HG03196 (cell line): Measurements from ENCODE around the gene USP12.

ENCODE experiments used
- ATAC-seq: cut with Tn5 transposase; IDR thresholded peaks from one replicate; pipeline ENCODE4 v1.9.1; 2021; ENCODE audit not compliant: unreplicated experiment

The USP12 gene

GRCh38 chr13:27038323-27038722 lies 133.3 kb downstream of the USP12 start:
- ATAC-seq: no peak

- no peak for ATAC-seq
These were observed 134.0 kb downstream of the USP12 start for GRCh38 chr13:27037571-27037970.

GRCh38 chr13:27037171-27037570 lies 134.4 kb downstream of the USP12 start:
- no peak for ATAC-seq

- ATAC-seq: no peak
These were observed 135.2 kb downstream of the USP12 start for GRCh38 chr13:27036236-27036981.

- no peak for ATAC-seq
These were observed 135.7 kb downstream of the USP12 start for GRCh38 chr13:27035892-27036235.

- no peak for ATAC-seq
These were observed 136.9 kb downstream of the USP12 start for GRCh38 chr13:27034678-27035111.

GRCh38 chr13:27028683-27029480 lies 142.7 kb downstream of the USP12 start:
- ATAC-seq: no peak

- no peak for ATAC-seq
These were observed 144.4 kb downstream of the USP12 start for GRCh38 chr13:27027086-27027667.

- ATAC-seq: no peak
These were observed 145.2 kb downstream of the USP12 start for GRCh38 chr13:27026396-27026795.

GRCh38 chr13:27024776-27025492 lies 146.7 kb downstream of the USP12 start:
- ATAC-seq: no peak

GRCh38 chr13:27024074-27024461 lies 147.5 kb downstream of the USP12 start:
- no peak for ATAC-seq

- no peak for ATAC-seq
These were observed 148.1 kb downstream of the USP12 start for GRCh38 chr13:27023385-27024073.

GRCh38 chr13:27022571-27023311 lies 148.9 kb downstream of the USP12 start:
- no peak for ATAC-seq

GRCh38 chr13:27020415-27020814 lies 151.2 kb downstream of the USP12 start:
- ATAC-seq: no peak

GRCh38 chr13:27018882-27019281 lies 152.7 kb downstream of the USP12 start:
- no peak for ATAC-seq

- no peak for ATAC-seq
These were observed 153.2 kb downstream of the USP12 start for GRCh38 chr13:27018344-27018861.

- ATAC-seq: no peak
These were observed 154.7 kb downstream of the USP12 start for GRCh38 chr13:27016875-27017274.
